OCI-LY1 (cell line): Measurements from ENCODE around the gene KITLG.

Source experiments
- CTCF ChIP-seq: fragments of 200-600 bp; sonication (generic), shearing (Covaris generic); IDR thresholded peaks from 2 replicates; pipeline ENCODE4 v1.5.1; 2017; ENCODE audit warnings: mild to moderate bottlenecking, antibody characterized with exemption, low read length, moderate library complexity, mixed read lengths
- EZH2 ChIP-seq: fragments of 200-600 bp; sonication (generic), shearing (Covaris generic); IDR thresholded peaks from 2 replicates; pipeline ENCODE4 v1.8.0; 2017; ENCODE audit warnings: borderline replicate concordance, mixed run types, mild to moderate bottlenecking, antibody characterized with exemption, low read length, moderate library complexity, mixed read lengths

GRCh38 chr12:88562151-88562550 lies 18.1 kb downstream of the KITLG start:
- TF ChIP-seq CTCF = no peak
- no peak for TF ChIP-seq EZH2
